Activated T-cell treated with anti-CD3 and anti-CD28 coated beads, Interleukin-2, amount 50 U/mL, for 72 hours (primary cell): ENCODE measurements around the gene CDS1. TPM values are rescaled to one million over a fixed set of nuclear protein-coding genes. Genes with fewer than 3 reads are reported as not detected.

Experiments
- ATAC-seq, 2 donors: fragments of 150-1000 bp; cut with Tn5 transposase; replicated peaks in 1 of 2; 2 replicates each; pipeline ENCODE4 v1.10.0; 2021; ENCODE audit warnings: moderate library complexity in 2 of 2, mild to moderate bottlenecking in 1 of 2
- DNase-seq, 2 donors: peaks; one replicate each; pipeline ENCODE4 v3.0.0; 2021 to 2022; ENCODE audit warnings: mixed read lengths in 1 of 2
- H3K27ac Mint-ChIP-seq: one replicate; pipeline ENCODE4 v1.8.0; 2022; ENCODE audit warnings: mild to moderate bottlenecking, moderate library complexity, mixed read lengths
- H3K27me3 Mint-ChIP-seq: one replicate; pipeline ENCODE4 v1.8.0; 2022; ENCODE audit warnings: low read depth, mixed read lengths
- H3K36me3 Mint-ChIP-seq, 2 donors: one replicate each; pipeline ENCODE4 v1.8.0; 2022; ENCODE audit warnings: mixed read lengths in 2 of 2, mild to moderate bottlenecking in 1 of 2; ENCODE audit not compliant: insufficient read depth in 2 of 2
- H3K4me1 Mint-ChIP-seq: one replicate; pipeline ENCODE4 v1.8.0; 2022; ENCODE audit warnings: low read depth, mixed read lengths
- H3K4me3 Mint-ChIP-seq, 2 donors: one replicate each; pipeline ENCODE4 v1.8.0; 2022; ENCODE audit warnings: mild to moderate bottlenecking in 2 of 2, mixed read lengths in 2 of 2, moderate library complexity in 2 of 2
- H3K9me3 Mint-ChIP-seq, 2 donors: one replicate each; pipeline ENCODE4 v1.8.0; 2022; ENCODE audit warnings: mixed read lengths in 2 of 2
- total RNA-seq, 2 donors: library from RNA; stranded (reverse); gene quantifications; one replicate each; pipeline ENCODE4 v1.2.3, GENCODE V29; 2022

The CDS1 gene
- total RNA-seq, 2 donors from 2014 or later: 0.22 to 0.28 TPM

GRCh38 chr4:84578540-84579402, 4.2 kb upstream of the CDS1 start:
- H3K4me1 Mint-ChIP-seq: peaks cover 28% of the 10 kb centered on the region
- no peak overlapping the region for H3K27ac Mint-ChIP-seq
- no peaks in the 10 kb centered on the region for H3K36me3 Mint-ChIP-seq
- H3K27me3 Mint-ChIP-seq: peaks cover 18% of the 10 kb centered on the region
- no peaks in the 10 kb centered on the region for H3K9me3 Mint-ChIP-seq
- no peak overlapping the region for H3K4me3 Mint-ChIP-seq
- ATAC-seq (peak; percentile 40 to 52), DNase-seq (peak in 1 of 2 donors; percentile 4)

GRCh38 chr4:84579403-84579776, 3.5 kb upstream of the CDS1 start:
- no peak for DNase-seq
- Mint-ChIP-seq H3K36me3 (peaks cover 0 to 2% of the 10 kb centered on the region in 2 donors), H3K27ac (no peak overlapping the region), H3K4me1 (peaks cover 27% of the 10 kb centered on the region), H3K9me3 (no peaks in the 10 kb centered on the region), H3K4me3 (no peak overlapping the region), H3K27me3 (peaks cover 24% of the 10 kb centered on the region)
- ATAC-seq: no peak

- peak overlapping the region; percentile 36 to 75 for H3K4me3 Mint-ChIP-seq
- peak; percentile 84 to 85 for ATAC-seq
- H3K27me3 Mint-ChIP-seq: peaks cover 38% of the 10 kb centered on the region
- DNase-seq: peak; percentile 89
- H3K9me3 Mint-ChIP-seq: no peaks in the 10 kb centered on the region
- H3K27ac Mint-ChIP-seq: no peak overlapping the region
- peaks cover 26% of the 10 kb centered on the region for H3K4me1 Mint-ChIP-seq
- H3K36me3 Mint-ChIP-seq: peaks cover 0 to 4% of the 10 kb centered on the region in 2 donors
These were observed 482 bp upstream of the CDS1 start for GRCh38 chr4:84582302-84582987.

- no peak overlapping the region for H3K27ac Mint-ChIP-seq
- no peak for DNase-seq
- H3K4me3 Mint-ChIP-seq: peak overlapping the region; percentile 79 to 84
- H3K36me3 Mint-ChIP-seq: peaks cover 0 to 4% of the 10 kb centered on the region in 2 donors
- peaks cover 21% of the 10 kb centered on the region for H3K4me1 Mint-ChIP-seq
- peak in 1 of 2 donors; percentile 13 for ATAC-seq
- peaks cover 33% of the 10 kb centered on the region for H3K27me3 Mint-ChIP-seq
- H3K9me3 Mint-ChIP-seq: peaks cover 0 to 2% of the 10 kb centered on the region in 2 donors
These were observed 1.0 kb downstream of the CDS1 start for GRCh38 chr4:84583876-84584380.

- Mint-ChIP-seq H3K4me3 (no peak overlapping the region), H3K9me3 (peaks cover 0 to 2% of the 10 kb centered on the region in 2 donors), H3K27ac (no peak overlapping the region), H3K36me3 (peaks cover 0 to 4% of the 10 kb centered on the region in 2 donors), H3K27me3 (peaks cover 33% of the 10 kb centered on the region), H3K4me1 (peaks cover 15% of the 10 kb centered on the region)
- no peak for ATAC-seq
- no peak for DNase-seq
These were observed 2.3 kb downstream of the CDS1 start for GRCh38 chr4:84585251-84585650.

GRCh38 chr4:84594724-84595123, 11.8 kb downstream of the CDS1 start:
- DNase-seq (no peak), ATAC-seq (no peak)
- Mint-ChIP-seq H3K27ac (no peak overlapping the region), H3K27me3 (no peaks in the 10 kb centered on the region), H3K36me3 (no peaks in the 10 kb centered on the region), H3K4me1 (peaks cover 12% of the 10 kb centered on the region), H3K9me3 (no peaks in the 10 kb centered on the region), H3K4me3 (no peak overlapping the region)

GRCh38 chr4:84596826-84597225, 13.9 kb downstream of the CDS1 start:
- peak overlapping the region; percentile 91 for H3K27ac Mint-ChIP-seq
- H3K36me3 Mint-ChIP-seq: no peaks in the 10 kb centered on the region
- H3K4me1 Mint-ChIP-seq: peaks cover 12% of the 10 kb centered on the region
- DNase-seq (peak; percentile 23 to 25), ATAC-seq (peak; percentile 81 to 89)
- H3K27me3 Mint-ChIP-seq: peaks cover 8% of the 10 kb centered on the region
- H3K4me3 Mint-ChIP-seq: peak overlapping the region in 1 of 2 donors; percentile 20
- no peaks in the 10 kb centered on the region for H3K9me3 Mint-ChIP-seq

GRCh38 chr4:84597450-84597849, 14.5 kb downstream of the CDS1 start:
- peak; percentile 38 to 50 for ATAC-seq
- H3K4me1 Mint-ChIP-seq: peaks cover 12% of the 10 kb centered on the region
- no peak overlapping the region for H3K4me3 Mint-ChIP-seq
- peaks cover 8% of the 10 kb centered on the region for H3K27me3 Mint-ChIP-seq
- no peak overlapping the region for H3K27ac Mint-ChIP-seq
- H3K36me3 Mint-ChIP-seq: no peaks in the 10 kb centered on the region
- no peaks in the 10 kb centered on the region for H3K9me3 Mint-ChIP-seq
- DNase-seq: peak in 1 of 2 donors; percentile 3

- H3K27ac Mint-ChIP-seq: no peak overlapping the region
- no peaks in the 10 kb centered on the region for H3K27me3 Mint-ChIP-seq
- ATAC-seq (no peak), DNase-seq (no peak)
- no peaks in the 10 kb centered on the region for H3K36me3 Mint-ChIP-seq
- H3K4me1 Mint-ChIP-seq: no peaks in the 10 kb centered on the region
- H3K9me3 Mint-ChIP-seq: no peaks in the 10 kb centered on the region
- H3K4me3 Mint-ChIP-seq: no peak overlapping the region
These were observed 23.7 kb downstream of the CDS1 start for GRCh38 chr4:84606645-84607044.

GRCh38 chr4:84611531-84611930, 28.6 kb downstream of the CDS1 start:
- H3K9me3 Mint-ChIP-seq: no peaks in the 10 kb centered on the region
- DNase-seq (no peak), ATAC-seq (no peak)
- H3K36me3 Mint-ChIP-seq: no peaks in the 10 kb centered on the region
- no peaks in the 10 kb centered on the region for H3K4me1 Mint-ChIP-seq
- no peak overlapping the region for H3K4me3 Mint-ChIP-seq
- no peak overlapping the region for H3K27ac Mint-ChIP-seq
- H3K27me3 Mint-ChIP-seq: no peaks in the 10 kb centered on the region

GRCh38 chr4:84614891-84615290, 32.0 kb downstream of the CDS1 start:
- Mint-ChIP-seq H3K36me3 (no peaks in the 10 kb centered on the region), H3K27me3 (no peaks in the 10 kb centered on the region), H3K4me1 (no peaks in the 10 kb centered on the region), H3K4me3 (no peak overlapping the region), H3K27ac (no peak overlapping the region), H3K9me3 (no peaks in the 10 kb centered on the region)
- DNase-seq (no peak), ATAC-seq (no peak)

GRCh38 chr4:84615355-84615754, 32.4 kb downstream of the CDS1 start:
- Mint-ChIP-seq H3K4me1 (no peaks in the 10 kb centered on the region), H3K36me3 (no peaks in the 10 kb centered on the region), H3K9me3 (no peaks in the 10 kb centered on the region), H3K27me3 (no peaks in the 10 kb centered on the region), H3K27ac (no peak overlapping the region), H3K4me3 (no peak overlapping the region)
- DNase-seq: no peak
- no peak for ATAC-seq

- no peaks in the 10 kb centered on the region for H3K36me3 Mint-ChIP-seq
- no peaks in the 10 kb centered on the region for H3K4me1 Mint-ChIP-seq
- H3K9me3 Mint-ChIP-seq: no peaks in the 10 kb centered on the region
- H3K27ac Mint-ChIP-seq: no peak overlapping the region
- DNase-seq (no peak), ATAC-seq (no peak)
- no peaks in the 10 kb centered on the region for H3K27me3 Mint-ChIP-seq
- no peak overlapping the region for H3K4me3 Mint-ChIP-seq
These were observed 40.0 kb downstream of the CDS1 start for GRCh38 chr4:84622959-84623358.
